Activated T-helper 9 cell treated with anti-CD3 and anti-CD28 coated beads, Interleukin-2, amount 50 U/mL, for 16 hours (primary cell): Measurements from ENCODE around the gene UQCR10.
A peak's percentile ranks its signal among the peaks of the same experiment; 100 is the strongest.

Experiments used
- DNase-seq: peaks from one replicate; pipeline ENCODE4 v3.0.0-alpha.2; 2020; ENCODE audit warnings: low read depth

Gene UQCR10

DNA sequence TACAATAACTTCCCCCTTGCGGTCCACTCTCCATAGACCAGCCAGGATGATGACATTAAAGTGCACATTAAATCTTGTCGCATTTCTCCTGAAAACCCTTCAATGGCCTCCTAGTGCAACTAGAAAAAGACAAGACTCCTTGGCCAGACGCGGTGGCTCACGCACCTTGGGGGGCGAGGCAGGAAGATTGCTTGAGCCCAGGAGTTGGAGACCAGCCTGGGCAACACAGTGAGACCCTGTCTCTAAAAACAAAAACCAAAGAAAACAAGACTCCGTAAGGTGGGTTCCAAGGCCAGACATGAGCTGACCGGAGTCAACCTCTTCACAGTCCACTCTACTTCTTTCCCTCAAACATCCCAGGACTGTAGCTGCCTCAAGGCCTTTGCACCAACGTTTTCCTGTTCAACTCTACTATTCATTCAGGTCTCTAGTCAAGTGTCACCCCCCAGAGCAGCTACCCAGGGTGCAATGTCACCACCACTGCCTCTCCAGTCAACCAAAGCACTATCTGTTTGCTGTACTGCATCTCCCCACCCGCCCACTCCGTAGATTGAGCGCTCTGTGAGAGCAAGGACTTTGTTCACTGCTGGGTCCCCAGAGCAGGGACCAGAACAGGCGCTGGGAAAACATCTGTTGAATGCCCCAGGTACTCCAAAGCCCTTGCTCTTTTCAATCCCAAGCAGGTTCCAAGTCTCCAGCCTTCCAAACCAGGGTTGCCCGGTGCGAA, 1.1 kb upstream of the UQCR10 start:
- no peak for DNase-seq

DNA sequence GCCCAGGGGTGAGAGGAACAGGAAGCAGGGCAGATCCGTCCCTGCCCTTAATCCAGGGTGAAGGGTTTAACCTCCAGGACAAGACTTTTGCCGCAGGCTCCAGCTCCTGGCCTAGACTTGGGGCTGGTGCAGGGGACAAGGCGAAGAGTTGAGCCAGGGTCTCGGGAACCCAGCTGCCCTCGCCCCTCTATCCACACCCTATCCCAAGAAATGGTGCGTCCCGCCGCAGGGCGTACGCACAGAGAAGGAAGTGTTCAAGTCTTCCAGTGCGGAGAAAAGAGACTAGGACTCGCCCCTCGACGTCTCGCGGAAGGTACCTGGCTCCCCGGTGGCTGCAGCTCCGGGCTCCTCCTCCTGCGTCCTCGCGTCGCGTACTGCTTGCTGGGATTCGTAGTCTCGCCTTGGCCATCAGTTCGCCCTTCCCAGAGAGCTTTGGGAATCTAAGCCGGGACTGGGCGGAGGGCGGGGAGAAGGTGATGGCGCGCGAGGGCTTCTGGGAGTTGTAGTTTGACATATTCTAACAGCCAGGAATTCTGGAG, 468 bp upstream of the UQCR10 start, which contains the start of gene ZMAT5:
TSS of gene ZMAT5 (minus strand) at position 376 of the 539 bp plus-strand sequence. CDS start 18,463 bp downstream, outside the sequence.
- peak; percentile 84 for DNase-seq

DNA sequence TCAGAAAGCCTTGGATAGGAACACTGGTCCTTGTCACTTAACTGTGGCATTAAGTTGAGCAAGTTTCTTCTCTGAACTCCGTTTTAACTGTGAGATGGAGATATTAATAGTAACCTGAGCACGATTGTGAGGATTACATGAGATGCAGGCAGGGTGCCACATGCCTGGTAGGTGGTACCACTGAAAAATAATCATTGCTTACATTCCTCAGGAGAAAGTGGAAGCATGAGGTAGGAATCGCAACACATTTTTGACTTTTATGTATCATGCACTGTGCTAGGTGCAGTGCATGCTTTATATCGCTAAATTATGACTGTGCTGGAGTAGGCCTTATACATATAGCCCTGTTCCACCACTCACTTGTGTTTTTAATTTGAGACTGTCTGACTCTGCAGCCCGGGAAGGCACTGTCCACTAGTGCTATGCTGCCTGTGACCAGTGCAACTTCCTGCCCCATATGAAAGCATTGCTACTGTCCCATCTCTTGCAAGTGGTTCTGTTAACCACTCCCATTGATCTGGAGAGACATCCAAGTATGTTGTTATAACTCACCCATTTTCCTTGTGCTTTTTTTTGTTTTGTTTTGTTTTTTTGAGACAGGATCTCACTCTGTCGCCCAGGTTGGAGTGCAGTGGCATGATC, 1.0 kb downstream of the UQCR10 start:
- no peak for DNase-seq

DNA sequence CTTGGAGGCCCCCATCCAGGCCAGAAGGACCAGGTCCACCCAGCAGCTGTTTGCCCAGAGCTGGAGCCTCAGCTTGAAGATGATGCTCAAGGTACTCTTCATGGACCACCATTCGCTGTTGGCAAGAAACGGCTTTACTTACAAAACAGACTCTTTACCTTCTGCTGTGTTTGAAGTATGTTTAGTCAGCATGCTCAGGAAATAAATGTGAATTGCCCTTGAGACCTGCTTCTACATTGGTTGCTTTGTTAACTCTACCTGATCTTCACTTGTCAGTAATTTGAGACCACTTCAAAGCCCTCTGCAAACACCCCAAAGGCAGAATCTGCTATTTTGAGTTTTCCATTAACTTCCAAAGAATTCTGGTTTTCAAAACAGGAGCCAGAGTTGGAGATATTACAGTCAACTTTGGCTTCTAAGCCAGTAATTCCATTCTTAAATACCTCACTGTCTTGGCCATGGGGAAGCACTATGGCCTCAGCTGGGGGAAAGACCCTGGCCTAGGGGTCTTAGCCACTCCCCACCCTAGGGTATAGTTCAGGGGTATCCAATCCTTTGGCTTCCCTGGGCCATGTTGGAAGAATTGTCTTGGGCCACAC, 2.7 kb downstream of the UQCR10 start:
- no peak for DNase-seq

DNA sequence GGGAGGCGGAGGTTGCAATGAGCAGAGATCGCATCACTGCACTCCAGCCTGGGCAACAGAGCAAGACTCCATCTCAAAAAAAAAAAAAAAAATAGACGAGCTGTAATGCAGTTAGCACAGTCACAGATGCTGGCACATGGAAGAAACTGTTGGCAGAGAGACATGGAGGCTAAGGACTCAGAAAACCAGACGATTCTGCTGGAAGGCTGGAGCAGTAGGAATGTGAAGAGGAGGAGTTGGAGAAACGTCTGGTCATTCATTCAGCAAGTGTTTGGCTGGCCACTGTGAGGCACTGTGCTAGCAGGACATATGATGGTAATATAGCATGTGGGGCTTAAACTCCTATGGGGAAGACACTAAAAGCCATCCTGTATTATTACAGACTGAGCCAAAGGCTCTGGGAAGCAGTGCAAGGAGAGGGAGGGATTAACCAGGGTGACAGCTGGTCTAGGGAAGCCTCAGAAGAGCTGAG, 5.0 kb downstream of the UQCR10 start:
- DNase-seq, result no peak

DNA sequence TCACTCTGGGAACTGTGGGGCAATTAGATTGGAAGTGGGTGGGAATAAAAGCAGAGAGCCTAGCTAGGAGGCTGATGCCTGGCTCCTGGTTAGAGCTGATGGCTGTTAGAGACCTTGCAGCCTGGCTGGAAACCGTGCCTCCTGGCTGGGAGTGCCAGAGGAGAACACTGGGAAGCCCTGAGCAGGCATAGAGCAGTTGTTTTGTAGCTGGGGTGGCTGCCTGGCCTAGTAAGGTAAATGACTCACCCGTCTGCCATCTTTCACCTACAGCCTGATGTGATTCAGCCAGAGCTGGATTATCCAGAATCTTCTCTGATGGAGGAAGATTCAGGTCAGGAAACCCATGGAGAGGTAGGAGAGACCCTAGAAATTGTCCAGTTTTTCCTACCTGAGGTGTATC, 6.1 kb downstream of the UQCR10 start:
- no peak for DNase-seq

DNA sequence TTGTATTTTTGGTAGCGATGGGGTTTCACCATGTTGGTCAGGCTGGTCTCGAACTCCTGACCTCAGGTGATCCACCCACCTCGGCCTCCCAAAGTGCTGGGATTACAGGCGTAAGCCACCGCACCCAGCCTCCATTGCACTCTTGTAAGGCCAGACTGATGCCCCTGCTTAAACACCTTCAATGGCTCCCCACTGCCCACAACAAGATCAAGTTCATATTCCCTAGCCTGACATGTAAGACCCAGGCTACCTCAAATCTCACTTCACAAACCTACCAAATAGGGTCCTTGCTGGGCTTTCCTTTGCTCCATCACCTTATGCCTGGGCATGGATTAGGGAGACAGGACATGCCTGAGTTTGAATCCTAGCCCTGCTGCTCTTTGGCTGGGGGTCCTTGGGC, 13.1 kb downstream of the UQCR10 start:
- DNase-seq, result no peak

DNA sequence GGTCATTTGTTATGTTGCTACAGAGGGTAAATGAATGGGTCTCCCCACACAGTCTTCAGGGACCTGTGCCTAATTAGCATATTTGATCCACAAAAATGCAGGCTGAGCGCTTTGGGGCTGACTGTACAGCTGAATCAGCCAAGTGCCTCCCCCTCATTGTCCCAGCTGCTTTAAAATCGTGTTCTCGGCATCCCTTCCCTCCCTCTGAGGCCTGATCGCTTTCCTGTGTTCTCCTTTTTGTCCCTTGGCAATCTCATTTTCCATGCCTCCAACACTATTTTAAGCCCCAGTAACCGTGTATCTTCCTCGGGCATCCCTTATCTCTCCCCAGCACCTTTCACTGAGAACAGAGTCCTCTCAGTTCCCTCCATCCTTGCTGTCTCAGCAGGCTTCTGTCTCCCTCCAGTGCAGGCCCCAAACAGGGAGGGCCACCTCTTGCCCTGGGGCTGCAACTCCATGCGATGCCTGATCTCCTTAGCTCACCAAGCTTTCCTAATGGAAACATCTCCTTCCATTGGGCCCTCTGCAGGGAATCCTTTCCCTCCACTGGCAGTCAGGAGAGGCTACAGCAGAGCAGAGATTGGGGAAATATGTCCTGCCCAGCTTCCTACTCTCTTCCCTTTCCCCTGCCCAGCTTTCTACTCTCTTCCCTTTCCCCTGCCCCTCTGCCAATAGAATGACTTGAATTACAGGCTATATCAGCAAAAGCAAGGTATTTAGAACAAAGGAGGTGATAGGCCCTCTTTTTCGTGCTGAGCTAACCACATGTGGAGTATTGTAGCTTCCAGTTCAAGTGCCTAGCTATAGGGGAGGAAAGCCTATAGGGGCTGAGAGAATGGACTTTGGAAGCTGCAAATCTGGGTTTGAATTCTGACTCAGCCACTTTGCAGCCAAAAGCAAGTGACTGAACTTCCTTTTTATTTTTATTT, 13.8 kb downstream of the UQCR10 start:
- DNase-seq, result no peak

DNA sequence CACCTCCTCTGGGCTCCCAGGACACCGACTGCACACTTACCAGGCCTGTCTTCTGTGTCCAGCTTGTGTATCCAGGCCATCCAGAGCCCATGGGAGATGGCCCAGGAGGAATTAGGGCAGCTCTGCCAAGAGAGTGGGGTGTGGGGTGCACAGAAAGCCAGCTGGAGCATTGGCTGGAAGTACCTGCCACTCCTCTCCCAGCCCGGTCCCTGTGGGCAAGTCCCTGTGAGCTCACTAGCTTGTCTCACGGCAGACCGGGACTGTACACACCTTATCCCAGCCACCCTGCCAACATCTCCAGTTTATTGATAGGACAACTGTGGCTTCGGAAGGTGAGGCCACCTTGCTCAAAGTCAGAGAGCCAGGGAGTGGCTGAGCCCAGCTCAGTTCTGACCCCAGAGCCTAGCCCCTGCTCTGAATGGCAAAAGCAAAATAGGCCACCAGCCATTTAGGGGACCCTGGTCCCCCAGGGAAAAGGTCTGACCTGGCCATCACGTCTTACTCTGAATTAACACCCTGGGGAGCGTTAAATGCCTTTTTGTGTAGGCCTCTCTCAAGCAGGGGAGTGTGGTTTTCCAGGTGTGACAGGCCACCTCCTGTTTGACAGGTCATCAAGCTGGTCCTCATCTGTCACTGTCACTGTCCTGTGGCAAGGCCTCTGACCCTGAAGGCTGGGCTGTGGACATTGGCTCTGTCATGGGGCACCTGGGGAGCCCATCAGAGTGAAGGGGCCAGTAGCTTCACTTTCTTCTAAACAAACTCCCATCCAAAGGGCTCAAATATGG, 15.1 kb downstream of the UQCR10 start:
- no peak for DNase-seq

DNA sequence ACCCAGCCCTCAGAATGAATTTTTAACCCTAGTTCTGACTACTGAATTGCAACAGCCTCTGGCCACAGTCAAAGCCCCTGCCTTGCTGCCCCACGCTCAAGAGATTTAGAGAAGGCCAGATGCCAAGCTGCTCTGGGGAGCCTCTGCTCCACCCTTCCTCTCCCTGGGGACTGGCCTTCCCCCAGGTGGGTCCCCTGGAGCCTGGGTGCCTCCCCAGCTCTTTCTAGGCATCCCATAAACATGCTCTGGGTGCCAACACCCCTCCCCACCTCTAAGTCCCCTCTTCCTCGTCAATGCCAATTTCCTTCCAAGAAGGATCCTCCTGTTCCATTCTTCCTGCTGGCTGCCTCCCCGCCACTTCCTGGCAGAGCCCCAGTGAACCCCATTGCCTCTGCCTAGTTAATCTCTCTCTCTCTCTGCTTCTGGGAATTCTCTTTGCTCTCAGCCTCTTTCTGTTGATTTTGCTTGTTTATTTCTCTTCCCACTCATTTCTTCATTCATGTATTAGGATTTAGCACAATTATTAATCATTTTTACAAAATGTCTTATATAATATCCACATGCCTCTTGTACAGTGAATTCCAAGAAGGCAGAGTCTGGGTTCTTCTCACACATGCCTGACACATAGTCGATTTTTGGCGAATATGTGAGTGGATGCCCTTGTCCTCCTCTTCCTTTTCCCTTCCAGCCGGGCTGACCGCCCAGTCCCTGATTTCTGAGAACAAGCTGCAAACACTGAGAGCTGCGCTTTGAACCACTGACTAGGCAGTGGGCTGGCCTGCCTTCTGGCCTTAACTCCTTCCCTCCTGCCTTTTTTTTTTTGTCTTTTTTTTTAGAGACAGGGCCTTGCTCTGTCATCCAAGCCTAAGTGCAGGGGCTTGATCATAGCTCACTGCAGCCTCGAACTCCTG, 17.5 kb downstream of the UQCR10 start:
- no peak for DNase-seq

DNA sequence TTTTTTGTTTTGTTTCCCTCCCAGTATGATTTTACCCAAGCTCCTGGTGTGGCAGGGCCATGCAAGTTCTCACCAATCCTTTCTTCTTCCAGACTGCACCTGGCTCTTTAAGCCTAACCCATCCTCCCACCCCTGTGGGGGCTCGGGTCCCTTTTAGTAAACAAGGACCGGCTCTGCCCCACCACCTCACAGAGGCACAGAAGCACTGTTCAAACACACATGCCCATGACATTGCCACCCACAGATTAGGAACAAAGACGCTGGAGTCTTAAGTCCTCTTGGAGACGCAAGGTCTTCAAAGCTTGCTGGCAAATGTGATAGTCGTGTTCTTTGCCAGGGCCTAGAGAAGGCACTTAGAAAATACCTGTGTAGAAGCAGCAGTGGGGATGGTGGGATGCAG, 18.9 kb downstream of the UQCR10 start:
- DNase-seq, result no peak

DNA sequence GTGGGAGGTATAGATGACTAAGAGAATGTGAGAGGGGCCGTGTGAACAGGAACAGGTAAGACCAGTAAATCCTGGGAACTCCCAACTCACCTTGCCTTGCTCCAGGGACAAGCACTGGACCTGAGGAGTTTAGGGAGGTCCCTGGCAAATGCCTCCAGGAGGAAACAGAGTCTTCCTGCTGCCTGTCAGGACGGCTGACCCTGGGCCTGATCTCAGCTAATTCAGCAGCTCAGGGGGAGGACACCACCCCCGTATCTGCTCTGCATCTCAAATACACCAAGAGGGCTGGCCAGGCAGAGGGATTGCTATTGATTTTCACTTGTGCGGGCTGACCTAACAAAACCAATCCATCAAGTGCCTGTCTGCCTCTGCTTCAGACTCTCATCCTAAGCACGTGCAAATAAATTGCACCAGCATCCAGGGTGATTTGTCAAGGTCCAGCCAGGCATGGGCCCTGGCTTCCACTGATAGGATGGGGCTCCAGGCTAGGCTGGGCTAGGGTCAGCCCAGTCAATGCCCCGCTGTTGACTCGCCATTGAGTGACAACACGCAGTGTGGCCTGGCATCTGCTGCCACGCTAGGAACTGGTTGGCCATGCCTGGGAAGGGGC, 20.3 kb downstream of the UQCR10 start:
- DNase-seq, result no peak

DNA sequence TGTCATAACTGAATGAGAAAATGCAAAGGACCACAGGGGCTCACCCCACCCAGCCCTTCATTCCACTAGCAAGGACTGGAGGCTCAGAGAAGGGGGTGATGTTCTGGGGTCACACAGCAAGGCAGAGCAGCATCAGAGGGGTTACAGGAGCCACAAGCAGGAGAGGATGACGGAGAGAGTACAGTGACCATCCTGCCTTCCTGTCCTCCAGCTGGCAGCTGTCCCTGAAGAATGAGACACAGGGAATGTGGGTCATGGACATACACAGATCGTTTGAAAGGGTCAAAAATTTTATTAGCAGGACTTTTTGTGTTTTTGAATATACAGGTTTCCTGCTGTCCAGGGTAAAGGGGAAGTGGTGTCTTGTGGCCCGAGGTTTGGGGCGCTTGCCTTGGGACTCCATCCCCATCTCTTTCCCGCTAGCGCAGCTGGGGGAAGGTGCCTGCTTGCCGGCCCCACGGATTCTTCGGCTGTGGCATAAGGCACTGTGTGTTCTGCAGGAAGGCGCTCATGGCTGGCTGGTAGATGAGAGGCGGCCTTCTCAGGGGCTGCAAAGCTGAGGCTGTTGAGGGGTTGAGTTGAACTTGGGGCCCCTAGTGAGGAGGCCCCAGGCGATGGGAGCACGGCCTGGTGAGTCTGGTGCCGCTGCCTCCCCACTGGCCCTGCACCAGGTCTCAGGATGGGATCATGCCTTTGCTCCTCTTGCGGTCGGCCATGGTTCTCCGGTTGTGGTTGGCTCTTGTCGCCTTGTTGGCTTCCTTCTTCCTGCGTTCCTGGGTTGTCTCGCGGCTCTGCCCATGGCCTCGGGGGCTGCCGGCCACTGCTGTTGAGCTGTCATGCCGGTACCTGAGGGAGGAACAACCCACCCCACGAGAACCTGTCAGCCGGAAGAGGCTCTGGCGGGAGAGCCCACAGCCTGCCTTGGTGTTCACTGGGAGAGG, 21.4 kb downstream of the UQCR10 start:
- no peak for DNase-seq

DNA sequence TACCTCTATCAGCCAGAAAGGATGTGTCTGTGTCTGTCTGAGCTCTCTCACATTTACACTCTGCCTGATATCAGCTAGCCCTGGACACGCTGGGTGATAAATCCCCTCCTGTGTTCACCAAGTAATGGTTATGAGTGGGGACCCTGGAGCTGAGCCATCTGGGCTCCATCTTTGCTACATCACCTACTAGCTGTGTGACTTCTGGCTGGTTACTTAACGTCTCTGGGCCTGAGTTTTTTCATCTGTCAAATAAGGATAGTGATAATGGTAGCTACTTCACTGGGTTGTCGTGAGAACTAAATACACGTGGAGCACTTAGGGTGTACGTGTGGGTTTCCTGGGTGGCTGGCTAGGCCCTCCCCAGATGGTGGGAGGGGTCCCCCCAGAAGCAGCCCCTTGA, 22.9 kb downstream of the UQCR10 start:
- DNase-seq, result no peak

DNA sequence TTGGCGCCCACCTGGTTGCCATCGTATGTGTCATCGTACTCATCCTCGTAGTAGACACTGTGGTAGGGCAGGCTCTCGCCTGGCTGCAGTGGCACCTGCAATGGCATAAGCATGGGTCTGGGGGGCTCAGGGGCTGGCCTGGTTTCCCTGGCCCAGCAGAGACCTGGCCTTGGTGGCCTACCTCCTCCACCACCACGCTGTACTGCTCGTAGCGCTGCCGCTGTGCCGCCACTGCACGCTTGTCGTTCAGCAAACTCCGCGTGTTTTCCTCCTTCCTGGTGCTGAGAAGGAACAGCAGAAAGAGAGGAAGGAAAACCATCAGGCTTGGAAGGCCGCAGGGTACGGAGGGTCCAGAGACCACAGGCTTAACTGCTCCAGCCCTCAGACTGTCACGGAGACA, 26.2 kb downstream of the UQCR10 start:
- no peak for DNase-seq

DNA sequence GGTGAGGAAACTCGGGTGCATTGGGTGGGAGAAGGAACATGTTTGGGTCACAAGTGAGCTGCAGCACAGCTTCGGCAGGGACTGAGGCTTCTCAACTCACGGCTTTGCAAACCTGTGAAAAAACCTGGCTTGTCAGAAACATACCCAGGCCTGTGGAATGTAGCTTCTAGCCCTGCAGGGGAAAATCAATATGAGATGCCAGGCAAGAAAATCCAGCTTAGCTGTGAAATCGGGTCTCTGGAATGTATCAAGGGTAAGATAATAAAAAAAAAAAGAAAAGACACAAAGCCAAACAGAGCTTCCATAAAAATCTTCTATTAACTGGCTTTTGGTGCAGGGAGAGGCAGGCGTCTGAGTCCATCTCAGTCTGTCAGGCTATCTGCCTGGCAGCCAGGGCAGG, 28.5 kb downstream of the UQCR10 start:
- no peak for DNase-seq

DNA sequence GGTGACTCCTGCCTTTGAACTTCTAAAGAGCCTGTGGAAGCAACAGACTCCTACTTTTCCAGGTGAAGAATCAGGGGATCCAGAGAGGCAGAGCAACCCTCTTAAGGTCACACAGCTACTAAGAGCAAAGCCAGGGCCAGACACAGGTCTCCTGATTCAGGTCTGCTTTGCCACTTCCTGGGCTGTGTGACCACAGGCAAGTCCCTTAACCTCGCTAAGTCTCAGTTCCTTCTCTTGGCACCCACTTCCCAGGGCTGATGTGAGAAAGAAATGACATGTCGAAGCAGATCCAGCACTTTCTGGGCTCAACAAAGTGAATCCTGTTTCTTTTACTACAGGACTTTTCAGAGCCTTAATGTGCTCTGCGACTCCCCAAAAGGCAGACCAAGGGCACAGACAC, 30.2 kb downstream of the UQCR10 start:
- DNase-seq, result no peak

DNA sequence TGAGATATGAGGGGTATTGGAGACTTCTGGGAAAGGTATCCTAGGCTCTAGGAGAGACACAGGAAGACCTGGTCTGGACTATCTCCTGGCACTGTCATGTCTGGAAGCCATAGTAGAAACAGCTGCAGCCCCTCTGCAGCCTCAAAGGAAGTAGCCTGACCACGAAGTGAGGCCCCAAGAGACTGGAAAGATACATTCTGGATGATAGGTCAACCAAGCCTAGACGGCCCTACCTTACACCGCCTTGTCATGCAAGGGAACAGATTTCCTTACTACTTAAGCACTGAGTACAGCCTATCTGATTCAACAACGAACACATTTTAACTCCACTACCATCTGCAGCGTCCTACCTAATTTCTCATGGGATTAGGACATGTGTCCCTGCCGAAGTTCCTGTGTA, 31.1 kb downstream of the UQCR10 start:
- no peak for DNase-seq
